BE2C (cell line): Measurements from ENCODE around the gene NT5DC2.

Experiments
- DNase-seq: peaks from one replicate; pipeline ENCODE4 v3.0.0-alpha.2; 2020
- H3K27me3 ChIP-seq: fragments of 250-450 bp; sonication (Bioruptor Pico); 2 replicates; pipeline ENCODE4 v1.5.1; 2020; ENCODE audit warnings: mild to moderate bottlenecking
- H3K36me3 ChIP-seq: fragments of 250-450 bp; sonication (Bioruptor Pico); 2 replicates; pipeline ENCODE4 v1.5.1; 2020; ENCODE audit warnings: mild to moderate bottlenecking
- H3K4me1 ChIP-seq: fragments of 250-450 bp; sonication (Bioruptor Pico); 2 replicates; pipeline ENCODE4 v1.5.1; 2020
- H3K4me3 ChIP-seq: 2 replicates; pipeline ENCODE4 v1.5.1; 2011; ENCODE audit warnings: low read depth, low read length
- H3K9me3 ChIP-seq: fragments of 250-450 bp; sonication (Bioruptor Pico); 2 replicates; pipeline ENCODE4 v1.5.1; 2020
- TF ChIP-seq, protein P1 (sequence below): IDR thresholded peaks from 2 replicates; pipeline ENCODE4 v1.5.1; 2012; ENCODE audit warnings: mild to moderate bottlenecking, low read depth, low read length

NT5DC2 gene

DNA sequence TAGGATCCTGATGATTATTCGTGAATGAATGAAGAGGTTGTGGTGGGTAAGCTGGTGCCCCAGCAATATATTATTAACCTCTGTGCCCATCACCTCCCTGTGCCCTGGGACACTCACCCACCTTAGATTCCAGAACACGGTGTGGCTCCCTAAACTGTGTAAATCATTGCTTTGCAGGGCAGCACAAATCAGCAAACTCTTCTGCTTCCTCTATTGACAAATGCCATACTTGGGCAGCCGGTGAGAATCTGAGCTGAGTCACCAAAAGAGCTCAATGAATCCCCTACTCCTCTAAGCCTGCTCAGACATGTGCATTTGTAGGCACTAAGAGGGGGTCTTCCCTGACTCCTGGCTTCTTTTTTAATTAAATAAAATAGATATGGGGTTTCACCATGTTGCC is 18.4 kb upstream of the NT5DC2 start:
- TF ChIP-seq, protein P1, sequence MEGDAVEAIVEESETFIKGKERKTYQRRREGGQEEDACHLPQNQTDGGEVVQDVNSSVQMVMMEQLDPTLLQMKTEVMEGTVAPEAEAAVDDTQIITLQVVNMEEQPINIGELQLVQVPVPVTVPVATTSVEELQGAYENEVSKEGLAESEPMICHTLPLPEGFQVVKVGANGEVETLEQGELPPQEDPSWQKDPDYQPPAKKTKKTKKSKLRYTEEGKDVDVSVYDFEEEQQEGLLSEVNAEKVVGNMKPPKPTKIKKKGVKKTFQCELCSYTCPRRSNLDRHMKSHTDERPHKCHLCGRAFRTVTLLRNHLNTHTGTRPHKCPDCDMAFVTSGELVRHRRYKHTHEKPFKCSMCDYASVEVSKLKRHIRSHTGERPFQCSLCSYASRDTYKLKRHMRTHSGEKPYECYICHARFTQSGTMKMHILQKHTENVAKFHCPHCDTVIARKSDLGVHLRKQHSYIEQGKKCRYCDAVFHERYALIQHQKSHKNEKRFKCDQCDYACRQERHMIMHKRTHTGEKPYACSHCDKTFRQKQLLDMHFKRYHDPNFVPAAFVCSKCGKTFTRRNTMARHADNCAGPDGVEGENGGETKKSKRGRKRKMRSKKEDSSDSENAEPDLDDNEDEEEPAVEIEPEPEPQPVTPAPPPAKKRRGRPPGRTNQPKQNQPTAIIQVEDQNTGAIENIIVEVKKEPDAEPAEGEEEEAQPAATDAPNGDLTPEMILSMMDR, result no peak
- no peaks in the 10 kb centered on the region; the same call in 1 of the 2 replicates for H3K36me3 ChIP-seq
- no peak overlapping the region for H3K4me3 ChIP-seq
- H3K9me3 ChIP-seq, result no peaks in the 10 kb centered on the region
- H3K27me3 ChIP-seq, result no peaks in the 10 kb centered on the region
- peaks cover under 1% of the 10 kb centered on the region; the same call in 1 of the 2 replicates for H3K4me1 ChIP-seq
- no peak for DNase-seq

DNA sequence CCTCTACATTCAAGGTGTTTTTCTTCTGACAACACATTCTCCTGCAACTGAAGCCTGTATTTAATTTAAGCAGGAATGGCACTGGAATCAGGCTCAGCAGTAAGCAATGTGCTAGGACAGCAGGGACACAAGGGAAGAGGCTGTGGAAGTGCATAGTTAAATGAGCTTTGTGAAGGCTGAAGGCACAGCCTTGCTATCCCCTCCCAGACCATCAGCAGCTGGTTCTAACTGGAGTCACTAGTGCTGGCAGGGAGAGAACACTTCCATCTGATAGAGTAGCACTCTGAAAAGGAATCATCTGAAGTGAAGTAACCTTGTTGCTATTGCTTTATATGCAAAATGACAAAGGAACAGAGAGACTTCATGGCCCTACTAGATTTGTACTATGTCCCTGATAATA is 17.5 kb upstream of the NT5DC2 start:
- no peaks in the 10 kb centered on the region for H3K27me3 ChIP-seq
- H3K4me3 ChIP-seq, result no peak overlapping the region
- DNase-seq, result no peak
- TF ChIP-seq, protein P1, result no peak
- H3K4me1 ChIP-seq, result peaks cover 5% of the 10 kb centered on the region
- no peaks in the 10 kb centered on the region for H3K9me3 ChIP-seq
- no peaks in the 10 kb centered on the region; the same call in 1 of the 2 replicates for H3K36me3 ChIP-seq

DNA sequence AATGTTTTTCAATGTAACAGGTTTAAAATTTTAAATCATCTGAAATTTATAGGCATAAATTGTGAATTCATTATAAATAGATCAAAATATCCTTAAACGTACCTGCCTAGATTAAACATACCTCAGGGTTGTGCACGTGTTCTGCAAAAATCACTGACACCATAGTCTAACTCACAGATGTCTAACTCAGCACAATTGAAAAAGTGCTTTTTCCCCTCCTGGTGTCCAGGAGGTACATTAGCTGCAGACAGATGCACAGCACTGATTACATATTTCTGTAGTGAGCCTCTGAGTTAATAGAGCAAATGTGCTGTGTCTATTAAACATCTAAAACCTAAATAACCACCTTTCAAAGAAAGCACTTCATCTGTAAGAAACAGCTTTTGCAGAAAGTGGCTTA is 13.5 kb upstream of the NT5DC2 start:
- Histone ChIP-seq H3K9me3 (no peaks in the 10 kb centered on the region), H3K4me3 (no peak overlapping the region), H3K36me3 (no peaks in the 10 kb centered on the region; the same call in 1 of the 2 replicates), H3K4me1 (peaks cover 5% of the 10 kb centered on the region), H3K27me3 (no peaks in the 10 kb centered on the region)
- DNase-seq, result no peak
- TF ChIP-seq, protein P1, result peak; percentile 16; the same call in 1 of the 2 replicates

DNA sequence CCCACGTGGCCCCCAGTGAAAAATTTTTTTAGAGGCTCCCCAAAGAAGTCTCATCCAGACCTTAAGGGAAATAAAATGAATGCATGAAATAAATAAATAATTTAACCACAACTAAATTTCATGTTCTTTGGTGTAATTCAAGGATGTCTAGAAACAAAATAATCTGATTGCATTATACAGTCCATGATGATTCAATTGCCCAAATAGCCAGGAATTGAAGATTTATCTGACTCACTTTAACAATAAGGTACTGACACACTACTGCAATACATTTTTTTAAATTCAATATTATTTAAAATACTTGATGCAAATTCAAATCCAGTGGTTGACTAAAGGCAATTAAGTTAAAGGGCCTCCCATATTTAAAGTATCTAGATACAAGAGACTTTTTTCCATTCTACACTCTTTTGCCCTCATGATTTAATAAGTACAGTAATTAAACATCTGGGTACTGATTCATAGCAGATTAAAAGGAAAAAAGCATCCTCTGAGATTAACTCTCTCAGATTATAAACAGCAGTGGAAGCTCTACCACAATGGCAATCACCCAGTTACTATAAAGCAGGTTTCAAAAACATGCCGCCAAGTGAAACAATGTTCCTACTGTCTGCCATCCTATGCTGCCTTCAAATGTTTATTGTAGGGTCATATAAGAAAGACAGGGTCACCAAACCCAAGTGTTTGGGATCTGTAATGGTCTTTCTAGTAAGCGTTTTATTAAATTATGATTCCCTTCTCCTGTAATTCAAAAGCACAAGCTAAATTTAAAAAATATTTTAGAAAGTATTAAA is 12.6 kb upstream of the NT5DC2 start:
- no peaks in the 10 kb centered on the region for H3K9me3 ChIP-seq
- TF ChIP-seq, protein P1, result no peak
- no peak overlapping the region for H3K4me3 ChIP-seq
- no peaks in the 10 kb centered on the region for H3K27me3 ChIP-seq
- H3K36me3 ChIP-seq, result no peaks in the 10 kb centered on the region
- H3K4me1 ChIP-seq, result peaks cover 5% of the 10 kb centered on the region
- DNase-seq, result no peak

DNA sequence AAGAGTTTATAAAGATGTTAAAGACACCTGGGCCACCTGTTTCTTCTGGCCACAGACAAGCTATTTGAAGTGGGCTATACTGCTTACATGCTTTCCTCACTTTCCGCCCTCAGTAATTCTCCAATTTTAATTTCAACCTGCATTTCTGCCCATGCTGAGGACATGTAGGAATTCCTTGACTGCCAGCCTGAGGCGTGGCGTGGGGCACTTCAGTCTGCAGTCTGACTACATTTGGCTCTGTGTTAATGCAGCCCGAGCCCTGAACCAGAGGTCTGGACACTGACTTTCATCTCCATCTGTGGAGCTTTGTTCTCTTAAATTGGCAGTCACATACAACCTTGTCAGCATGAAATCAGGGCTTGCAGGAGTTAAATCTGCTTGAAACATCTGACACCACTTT is 11.3 kb upstream of the NT5DC2 start:
- H3K27me3 ChIP-seq, result no peaks in the 10 kb centered on the region
- H3K36me3 ChIP-seq, result 0 out of 2 replicates have a peak, but pooled peaks cover 2% of the 10 kb centered on the region
- peaks cover 5% of the 10 kb centered on the region for H3K4me1 ChIP-seq
- H3K9me3 ChIP-seq, result no peaks in the 10 kb centered on the region
- TF ChIP-seq, protein P1, result no peak
- H3K4me3 ChIP-seq, result no peak overlapping the region
- no peak for DNase-seq

DNA sequence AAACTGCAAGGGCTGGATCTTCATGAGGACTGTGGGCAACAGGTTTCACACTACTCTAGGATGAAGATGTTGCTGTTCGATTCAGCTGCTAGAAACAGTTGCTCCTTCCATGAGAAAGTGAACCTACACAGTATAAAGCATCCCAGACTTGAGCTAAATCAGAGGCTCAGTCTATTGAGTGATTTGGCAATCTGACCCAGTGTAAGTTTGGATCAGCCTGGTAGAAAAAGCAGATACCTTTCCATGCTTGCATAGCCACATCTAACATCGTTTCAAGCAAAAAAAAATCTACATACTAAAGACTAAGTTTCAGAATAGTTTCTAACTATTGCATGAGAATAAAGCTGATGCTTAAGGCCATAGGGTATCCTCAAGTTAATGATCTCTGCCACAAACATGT is 7.4 kb upstream of the NT5DC2 start:
- Histone ChIP-seq H3K4me3 (no peak overlapping the region), H3K4me1 (no peaks in the 10 kb centered on the region), H3K36me3 (0 out of 2 replicates have a peak, but pooled peaks cover 2% of the 10 kb centered on the region), H3K27me3 (no peaks in the 10 kb centered on the region), H3K9me3 (no peaks in the 10 kb centered on the region)
- TF ChIP-seq, protein P1, result no peak
- DNase-seq, result no peak
